K562 (cell line): ENCODE measurements around the gene MEGF11. TPM values are rescaled to one million over a fixed set of nuclear protein-coding genes. Genes with fewer than 3 reads are reported as not detected.

Experiments used
- ATAC-seq: fragments of 200-7000 bp; cut with Tn5 transposase; 3 replicates; pipeline ENCODE4 v1.9.1; 2020; ENCODE audit warnings: moderate library complexity
- BruUV-seq: library from RNA; stranded (reverse); fragments of 400-500 nt; replicated peaks from 2 replicates; lab custom pipeline; 2021; lab: Mats Ljungman, UMichigan
- CTCF ChIA-PET: fragments of 300-600 bp; formaldehyde crosslinking; extraction: SDS; loops from one replicate; lab custom pipeline; 2021; ENCODE audit warnings: low intra/inter-chr PET ratio; lab: Yijun Ruan, JAX
- POLR2A ChIA-PET: fragments of 300-600, 350-650 bp; sonication (Branson Sonifier 250); formaldehyde crosslinking; extraction: SDS; loops from one replicate; lab custom pipeline; 2021; ENCODE audit warnings: antibody characterized with exemption, inconsistent platforms; lab: Yijun Ruan, JAX
- DNase-seq, 4 experiments: peaks; one replicate each; pipeline versions ENCODE4 v3.0.0 to v3.0.0-alpha.2; 2011 to 2018; ENCODE audit warnings: low spot score in 3 of 4, mixed read lengths in 3 of 4; ENCODE audit errors: extremely low read depth in 1 of 4
- FAIRE-seq: peaks from 2 replicates; lab custom pipeline; 2011; peaks lifted over from hg19 to GRCh38; lab: Jason Lieb, UNC
- H2AFZ ChIP-seq: 2 replicates; pipeline ENCODE4 v1.6.0; 2011; ENCODE audit warnings: low read depth, low read length, control low read depth, inconsistent platforms
- H3K27ac ChIP-seq: fragments of 200-600 bp; 3 replicates; pipeline ENCODE4 v1.8.0; 2011; ENCODE audit warnings: low read depth, mild to moderate bottlenecking, control low read depth, inconsistent platforms, low read length, moderate library complexity, mixed read lengths; ENCODE audit errors: extremely low read depth
- H3K27me3 ChIP-seq, 2 experiments: fragments of 300-600 bp in 1 of 2; 2 replicates in 1 of 2; 3 replicates in 1 of 2; pipeline versions ENCODE4 v1.6.0 to v1.8.0; 2011; ENCODE audit warnings: inconsistent platforms in 2 of 2, low read length in 2 of 2, mild to moderate bottlenecking in 1 of 2, mixed read lengths in 1 of 2, moderate library complexity in 1 of 2; ENCODE audit not compliant: control insufficient read depth in 2 of 2, insufficient read depth in 2 of 2
- H3K36me3 ChIP-seq: fragments of 300-600 bp; 3 replicates; pipeline ENCODE4 v1.8.0; 2011; ENCODE audit warnings: mild to moderate bottlenecking, low read length, inconsistent platforms; ENCODE audit not compliant: control insufficient read depth, insufficient read depth
- H3K4me1 ChIP-seq, 2 experiments: fragments of 200-600 bp in 1 of 2; replicated peaks in 1 of 2; 2 replicates in 1 of 2; 3 replicates in 1 of 2; pipeline versions ENCODE4 v1.5.1 to v1.8.0; 2011; ENCODE audit warnings: inconsistent platforms in 2 of 2, low read length in 2 of 2, mild to moderate bottlenecking in 1 of 2, mixed read lengths in 1 of 2, moderate library complexity in 1 of 2; ENCODE audit not compliant: control insufficient read depth in 2 of 2, insufficient read depth in 2 of 2
- H3K4me2 ChIP-seq: 2 replicates; pipeline ENCODE4 v1.6.1; 2011; ENCODE audit warnings: low read length, control low read depth, inconsistent platforms, mixed read lengths; ENCODE audit not compliant: insufficient read depth
- H3K4me3 ChIP-seq: fragments of 200-600 bp; sonication (generic), shearing (Covaris generic); 2 replicates; pipeline ENCODE4 v1.5.1; 2016; ENCODE audit warnings: control low read depth, inconsistent platforms
- H3K79me2 ChIP-seq: fragments of 200-600 bp; 3 replicates; pipeline ENCODE4 v1.8.0; 2011; ENCODE audit warnings: low read length, inconsistent platforms; ENCODE audit not compliant: control insufficient read depth, insufficient read depth
- H3K9ac ChIP-seq, 2 experiments: 2 replicates each; pipeline versions ENCODE4 v1.6.0 to v1.6.1; 2011; ENCODE audit warnings: low read depth in 2 of 2, low read length in 2 of 2, control low read depth in 1 of 2, inconsistent platforms in 1 of 2, mild to moderate bottlenecking in 1 of 2, mixed read lengths in 1 of 2; ENCODE audit not compliant: insufficient read depth in 1 of 2
- H3K9me1 ChIP-seq: one replicate; pipeline ENCODE4 v1.6.0; 2011; ENCODE audit warnings: inconsistent platforms, mild to moderate bottlenecking, low read length, moderate library complexity; ENCODE audit not compliant: control insufficient read depth, insufficient read depth
- H3K9me3 ChIP-seq: replicated peaks from 2 replicates; pipeline ENCODE4 v1.5.1; 2011; ENCODE audit warnings: low read depth, low read length, inconsistent platforms; ENCODE audit not compliant: control insufficient read depth, insufficient read depth
- H4K20me1 ChIP-seq: replicated peaks from 2 replicates; pipeline ENCODE4 v1.6.1; 2011; ENCODE audit warnings: low read length, inconsistent platforms, mixed read lengths; ENCODE audit not compliant: control insufficient read depth, insufficient read depth
- ARID3B ChIP-seq: fragments of 250-450 bp; sonication (Bioruptor Pico); IDR thresholded peaks from 2 replicates; pipeline ENCODE4 v1.4.0; 2020; ENCODE audit warnings: borderline replicate concordance
- ARID4B ChIP-seq: sonication (generic); formaldehyde crosslinking; IDR thresholded peaks from 2 replicates; pipeline ENCODE4 v1.8.0; 2022; ENCODE audit warnings: mild to moderate bottlenecking, missing genetic modification reagents
- GMEB1 ChIP-seq: fragments of 250-450 bp; sonication (Bioruptor Pico); IDR thresholded peaks from 2 replicates; pipeline ENCODE4 v1.4.0; 2020; ENCODE audit warnings: mild to moderate bottlenecking
- MCM5 ChIP-seq: fragments of 450-650 bp; IDR thresholded peaks from 2 replicates; pipeline ENCODE4 v1.6.1; 2016; ENCODE audit warnings: low read depth
- NFXL1 ChIP-seq: fragments of 450-650 bp; formaldehyde crosslinking; IDR thresholded peaks from 2 replicates; pipeline ENCODE4 v1.4.0; 2021; ENCODE audit warnings: mild to moderate bottlenecking
- NKRF ChIP-seq: fragments of 450-650 bp; IDR thresholded peaks from 2 replicates; pipeline ENCODE4 v1.6.1; 2016; ENCODE audit warnings: borderline replicate concordance
- SPI1 ChIP-seq: IDR thresholded peaks from 2 replicates; pipeline ENCODE4 v1.6.1; 2011; ENCODE audit warnings: low read depth, low read length, control low read depth, borderline replicate concordance
- WGBS: fragments of 100-300 bp; shearing (Covaris generic); methylation state at CpG from one replicate; pipeline ENCODE4 v1.1.6; 2016; ENCODE audit warnings: low coverage, mixed read lengths; ENCODE audit not compliant: insufficient coverage; ENCODE audit errors: missing lambda C conversion rate; 5-methylcytosine and 5-hydroxymethylcytosine counted together
- in situ Hi-C: fragments of 300-500 bp; cut with MboI; formaldehyde crosslinking; loops from 4 replicates; pipeline ENCODE4 v1.15.0; 2018; ENCODE audit warnings: inconsistent platforms, mixed read lengths
- intact Hi-C: fragments of 100-400 bp; cut with micrococcal nuclease; formaldehyde crosslinking; loops from 2 replicates; pipeline ENCODE4 v1.14.2; 2022
- polyA plus RNA-seq, 8 experiments: library from polyadenylated mRNA; depleted of rRNA in 4 of 8; stranded (reverse) in 5 of 8; unstranded in 3 of 8; fragments of >200 nt; fragmentation: Nextera tagmentation in 2 of 8; fragmentation: Illumina TruSeq in 1 of 8; extraction: Ambion mirVana in 2 of 8; extraction: Trizol in 1 of 8; gene quantifications; 2 replicates each; pipeline versions ENCODE4 v1.2.1 to v1.2.3, GENCODE V29; 2011 to 2014; ENCODE audit warnings: inconsistent platforms in 1 of 8, missing spikeins in 1 of 8
- total RNA-seq, 7 experiments: library from RNA; depleted of rRNA in 6 of 7; stranded (reverse); fragments of >200 nt in 6 of 7; fragmentation: Illumina TruSeq in 2 of 7; extraction: Trizol in 2 of 7; gene quantifications; 2 replicates each; pipeline versions ENCODE4 v1.2.1 to v1.2.3, GENCODE V29; 2011 to 2021; ENCODE audit warnings: low replicate concordance in 1 of 7

Gene MEGF11
- total and polyA plus RNA-seq, 9 of the 15 experiments (the other 6 are each of a cell fraction or from before 2014, with no cell fraction given): 0.06 to 0.23 (median 0.20) TPM; not detected in 6

- H3K4me1 ChIP-seq: no peaks in the 10 kb centered on the region
- no TSS peak for BruUV-seq
- FAIRE-seq (no peak), DNase-seq (no peak), ATAC-seq (no peak)
- no peaks in the 10 kb centered on the region for H3K79me2 ChIP-seq
- in situ Hi-C loops (no loop called here), intact Hi-C loops (no loop called here)
- H3K4me2 ChIP-seq: no peak overlapping the region
- H3K4me3 ChIP-seq: no peak overlapping the region
- no peaks in the 10 kb centered on the region for H3K36me3 ChIP-seq
- H2AFZ ChIP-seq: no peak overlapping the region
- H3K9me3 ChIP-seq: no peaks in the 10 kb centered on the region
- CTCF ChIA-PET: no interaction called here
- WGBS: 4% methylated on average over 5 of the region's 5 CpGs
- POLR2A ChIA-PET: interaction anchor here (0.6 to 1.2 kb wide), 3 partner anchors 13 to 763 kb away, joined by 3 to 4 read pairs (median 4); no protein-coding TSS in a partner anchor
- H3K27me3 ChIP-seq: peaks cover 26 to 71% of the 10 kb centered on the region in 2 experiments; a peak in 4 of 5 replicates
- H3K27ac ChIP-seq: no peak overlapping the region
- H3K9ac ChIP-seq: no peak overlapping the region
- H4K20me1 ChIP-seq: peaks cover 19% of the 10 kb centered on the region; the same call in 1 of the 2 replicates
- TF ChIP-seq NFXL1 (no peak), ARID4B (CRISPR knock-in tag) (no peak), GMEB1 (no peak), NKRF (no peak), ARID3B (CRISPR knock-in tag) (no peak), MCM5 (no peak), SPI1 (no peak)
- H3K9me1 ChIP-seq: no peaks in the 10 kb centered on the region
Measured at GRCh38 chr15:66098022-66098363, 155.6 kb downstream of the MEGF11 start.
